MCF 10A (cell line): ENCODE data around the gene PPCDC. TPM values are rescaled to one million over a fixed set of nuclear protein-coding genes. Genes with fewer than 3 reads are reported as not detected.
"Not testable (repeated sequence)": the region's sequence is repeated elsewhere in the genome, so short reads cannot be mapped to it uniquely, and the experiment has no call there.

Experiments used
- BruUV-seq: library from RNA; stranded (reverse); fragments of 400-500 nt; replicated peaks from 2 replicates; lab custom pipeline; 2021; lab: Mats Ljungman, UMichigan
- CTCF ChIA-PET: fragments of 300-600 bp; sonication (Branson Sonifier 250); formaldehyde crosslinking; extraction: SDS; loops from one replicate; lab custom pipeline; 2021; ENCODE audit warnings: antibody characterized with exemption, inconsistent platforms; lab: Yijun Ruan, JAX
- POLR2A ChIA-PET: fragments of 300-600, 350-650 bp; sonication (Branson Sonifier 250); formaldehyde crosslinking; extraction: SDS; loops from one replicate; lab custom pipeline; 2020; ENCODE audit warnings: antibody characterized with exemption, inconsistent platforms; lab: Yijun Ruan, JAX
- DNase-seq: peaks from one replicate; pipeline ENCODE4 v3.0.0-alpha.2; 2018; ENCODE audit not compliant: unreplicated experiment
- H3K27ac Mint-ChIP-seq: one replicate; pipeline ENCODE4 v1.8.0; 2022; ENCODE audit warnings: mild to moderate bottlenecking, low read depth, mixed read lengths; ENCODE audit not compliant: unreplicated experiment
- H3K27me3 Mint-ChIP-seq: one replicate; pipeline ENCODE4 v1.8.0; 2022; ENCODE audit warnings: mixed read lengths; ENCODE audit not compliant: insufficient read depth, unreplicated experiment
- H3K36me3 Mint-ChIP-seq: one replicate; pipeline ENCODE4 v1.8.0; 2022; ENCODE audit warnings: mild to moderate bottlenecking, moderate library complexity, mixed read lengths; ENCODE audit not compliant: insufficient read depth, unreplicated experiment
- H3K4me1 Mint-ChIP-seq: one replicate; pipeline ENCODE4 v1.8.0; 2022; ENCODE audit warnings: mixed read lengths; ENCODE audit not compliant: insufficient read depth, unreplicated experiment
- H3K4me3 Mint-ChIP-seq: one replicate; pipeline ENCODE4 v1.8.0; 2022; ENCODE audit warnings: mild to moderate bottlenecking, moderate library complexity, mixed read lengths; ENCODE audit not compliant: unreplicated experiment
- H3K9me3 Mint-ChIP-seq: one replicate; pipeline ENCODE4 v1.8.0; 2022; ENCODE audit warnings: mixed read lengths; ENCODE audit not compliant: unreplicated experiment
- CTCF ChIP-seq: fragments of 200-600 bp; IDR thresholded peaks from one replicate; pipeline ENCODE4 v1.8.0; 2022; ENCODE audit warnings: antibody characterized with exemption, mild to moderate bottlenecking; ENCODE audit not compliant: unreplicated experiment
- intact Hi-C: fragments of 100-400 bp; cut with micrococcal nuclease; formaldehyde crosslinking; loops from 2 replicates; pipeline ENCODE4 v1.14.1; 2022
- total RNA-seq: library from RNA; stranded (reverse); gene quantifications from 2 replicates; pipeline ENCODE4 v1.2.3, GENCODE V29; 2022

The PPCDC gene
- total RNA-seq, 1 experiment from 2014 or later, result 25.1 TPM

GRCh38 chr15:75090388-75090734 is 67.0 kb downstream of the PPCDC start:
- no TSS peak for BruUV-seq
- Mint-ChIP-seq H3K27ac (no peak overlapping the region), H3K4me3 (no peak overlapping the region), H3K36me3 (no peaks in the 10 kb centered on the region), H3K9me3 (peaks cover 11% of the 10 kb centered on the region), H3K4me1 (no peaks in the 10 kb centered on the region), H3K27me3 (peaks cover 11% of the 10 kb centered on the region)
- CTCF ChIA-PET, result no interaction called here
- no peak for DNase-seq
- POLR2A ChIA-PET, result no interaction called here
- TF ChIP-seq CTCF, result no peak
- intact Hi-C loops, result no loop called here

GRCh38 chr15:75091814-75092213 is 68.4 kb downstream of the PPCDC start:
- no peak overlapping the region for H3K4me3 Mint-ChIP-seq
- ChIA-PET CTCF (no interaction called here), POLR2A (interaction anchor here (1.0 kb wide), 1 partner anchor 34 kb away, joined by 4 read pairs; no protein-coding TSS in a partner anchor)
- intact Hi-C loops, result no loop called here
- no peak for TF ChIP-seq CTCF
- BruUV-seq, result no TSS peak
- H3K9me3 Mint-ChIP-seq, result peaks cover 4% of the 10 kb centered on the region
- peaks cover 2% of the 10 kb centered on the region for H3K27me3 Mint-ChIP-seq
- no peaks in the 10 kb centered on the region for H3K4me1 Mint-ChIP-seq
- no peak overlapping the region for H3K27ac Mint-ChIP-seq
- H3K36me3 Mint-ChIP-seq, result no peaks in the 10 kb centered on the region
- no peak for DNase-seq

- H3K36me3 Mint-ChIP-seq, BruUV-seq, H3K27ac Mint-ChIP-seq, intact Hi-C loops, H3K27me3 Mint-ChIP-seq, DNase-seq, H3K9me3 Mint-ChIP-seq, H3K4me3 Mint-ChIP-seq, H3K4me1 Mint-ChIP-seq: not testable (repeated sequence)
- CTCF ChIA-PET, result interaction anchor here (1.2 kb wide), 1 partner anchor 108 kb away, joined by 5 read pairs; no protein-coding TSS in a partner anchor
- POLR2A ChIA-PET, result interaction anchor here (1.0 kb wide), 2 partner anchors 8 to 168 kb away, joined by 3 read pairs; no protein-coding TSS in a partner anchor
Observed at GRCh38 chr15:75094961-75095478, 71.6 kb downstream of the PPCDC start.

- no TSS peak for BruUV-seq
- H3K9me3 Mint-ChIP-seq, result no peaks in the 10 kb centered on the region
- no peak overlapping the region for H3K4me3 Mint-ChIP-seq
- no peak overlapping the region for H3K27ac Mint-ChIP-seq
- ChIA-PET POLR2A (interaction anchor here (1.0 kb wide), 2 partner anchors 9 to 169 kb away, joined by 3 read pairs; no protein-coding TSS in a partner anchor), CTCF (interaction anchor here (0.7 to 1.2 kb wide), 2 partner anchors 13 to 108 kb away, joined by 3 to 5 read pairs; no protein-coding TSS in a partner anchor)
- H3K27me3 Mint-ChIP-seq, result no peaks in the 10 kb centered on the region
- H3K36me3 Mint-ChIP-seq, result no peaks in the 10 kb centered on the region
- no peak for DNase-seq
- TF ChIP-seq CTCF, result no peak
- intact Hi-C loops, result no loop called here
- H3K4me1 Mint-ChIP-seq, result no peaks in the 10 kb centered on the region
Observed at GRCh38 chr15:75095594-75095993, 72.2 kb downstream of the PPCDC start.
